OCI-LY7 (cell line): ENCODE results near the gene GNB2. TPM values are rescaled to one million over a fixed set of nuclear protein-coding genes. Genes with fewer than 3 reads are reported as not detected.

Experiments
- BruUV-seq: library from RNA; stranded (reverse); fragments of 400-500 nt; replicated peaks from 2 replicates; lab custom pipeline; 2021; lab: Mats Ljungman, UMichigan
- CTCF ChIA-PET: fragments of 300-600 bp; sonication (Branson Sonifier 250); formaldehyde crosslinking; loops from one replicate; lab custom pipeline; 2022; ENCODE audit warnings: antibody characterized with exemption; ENCODE audit not compliant: unreplicated experiment; lab: Charles Lee
- POLR2A ChIA-PET: fragments of 300-600 bp; sonication (Branson Sonifier 250); formaldehyde crosslinking; loops from one replicate; lab custom pipeline; 2022; ENCODE audit warnings: antibody characterized with exemption; lab: Charles Lee
- DNase-seq: peaks from one replicate; pipeline ENCODE4 v3.0.0-alpha.2; 2015; ENCODE audit warnings: low spot score
- H2AFZ ChIP-seq: fragments of 200-600 bp; sonication (generic), shearing (Covaris generic); 2 replicates; pipeline ENCODE4 v1.6.1; 2014; ENCODE audit warnings: mild to moderate bottlenecking, antibody characterized with exemption, low read length, moderate library complexity
- H3K27ac ChIP-seq: fragments of 200-600 bp; sonication (generic); 2 replicates; pipeline ENCODE4 v1.5.1; 2014; ENCODE audit warnings: mixed run types, low read depth, mild to moderate bottlenecking, moderate library complexity, low read length, inconsistent platforms; ENCODE audit not compliant: poor library complexity, severe bottlenecking
- H3K36me3 ChIP-seq: fragments of 200-600 bp; sonication (generic); 2 replicates; pipeline ENCODE4 v1.6.1; 2014; ENCODE audit warnings: mild to moderate bottlenecking, antibody characterized with exemption, low read length, moderate library complexity, mixed read lengths; ENCODE audit not compliant: insufficient read depth
- H3K4me1 ChIP-seq: fragments of 200-600 bp; sonication (generic); 2 replicates; pipeline ENCODE4 v1.5.1; 2014; ENCODE audit warnings: mild to moderate bottlenecking, low read length; ENCODE audit not compliant: insufficient read depth, poor library complexity, severe bottlenecking
- H3K4me2 ChIP-seq: fragments of 200-600 bp; sonication (generic); 2 replicates; pipeline ENCODE4 v1.6.1; 2014; ENCODE audit warnings: mild to moderate bottlenecking, low read length
- H3K4me3 ChIP-seq: fragments of 200-600 bp; sonication (generic); 2 replicates; pipeline ENCODE4 v1.5.1; 2014; ENCODE audit warnings: mild to moderate bottlenecking, low read depth, low read length; ENCODE audit not compliant: poor library complexity, severe bottlenecking
- H3K79me2 ChIP-seq: fragments of 200-600 bp; sonication (generic); 2 replicates; pipeline ENCODE4 v1.6.1; 2016; ENCODE audit warnings: low read depth, mild to moderate bottlenecking, low read length, moderate library complexity, mixed read lengths; ENCODE audit not compliant: insufficient read depth
- H3K9me2 ChIP-seq: fragments of 200-600 bp; sonication (generic); 2 replicates; pipeline ENCODE4 v1.6.1; 2016; ENCODE audit warnings: mild to moderate bottlenecking, low read length, mixed read lengths; ENCODE audit not compliant: insufficient read depth
- H3K9me3 ChIP-seq: fragments of 200-600 bp; sonication (generic); 2 replicates; pipeline ENCODE4 v1.6.1; 2014; ENCODE audit warnings: mild to moderate bottlenecking, mixed run types, low read length, mixed read lengths
- H4K20me1 ChIP-seq: fragments of 200-600 bp; sonication (generic); 2 replicates; pipeline ENCODE4 v1.6.1; 2014; ENCODE audit warnings: mild to moderate bottlenecking, antibody characterized with exemption, low read length, moderate library complexity, mixed read lengths; ENCODE audit not compliant: insufficient read depth
- CTCF ChIP-seq: fragments of 200-600 bp; sonication (generic); conservative IDR thresholded peaks from 2 replicates; pipeline ENCODE4 v1.5.1; 2014; ENCODE audit warnings: mild to moderate bottlenecking, antibody characterized with exemption, low read length, moderate library complexity, mixed read lengths
- EZH2phosphoT487 ChIP-seq: fragments of 200-600 bp; sonication (generic); IDR thresholded peaks from 2 replicates; pipeline ENCODE4 v1.6.1; 2018; ENCODE audit warnings: low read depth, borderline replicate concordance, mild to moderate bottlenecking, mixed run types, antibody characterized with exemption, low read length, moderate library complexity, mixed read lengths
- intact Hi-C: fragments of 100-400 bp; cut with micrococcal nuclease; formaldehyde crosslinking; loops from one replicate; pipeline ENCODE4 v1.10.0; 2022; ENCODE audit not compliant: unreplicated experiment
- total RNA-seq, 2 experiments: library from RNA; depleted of rRNA in 1 of 2; stranded (reverse); fragments of >200 nt in 1 of 2; shearing (Covaris generic) in 1 of 2; gene quantifications; 2 replicates each; pipeline ENCODE4 v1.2.3, GENCODE V29; 2014 to 2022

The GNB2 gene
- total RNA-seq, 2 experiments from 2014 or later = 80.4 to 174 TPM

GRCh38 chr7:100720671-100721504 lies 47.3 kb downstream of the GNB2 start:
- H3K9me3 ChIP-seq = no peaks in the 10 kb centered on the region
- H3K4me2 ChIP-seq = no peak overlapping the region
- H4K20me1 ChIP-seq = no peaks in the 10 kb centered on the region
- ChIA-PET POLR2A (interaction anchor here (0.7 kb wide), 1 partner anchor 94 kb away, joined by 4 read pairs; no protein-coding TSS in a partner anchor), CTCF (no interaction called here)
- DNase-seq = no peak
- no peaks in the 10 kb centered on the region for H3K4me1 ChIP-seq
- no TSS peak for BruUV-seq
- no peak overlapping the region for H3K4me3 ChIP-seq
- H3K36me3 ChIP-seq = no peaks in the 10 kb centered on the region
- TF ChIP-seq CTCF (no peak), EZH2phosphoT487 (no peak)
- no peaks in the 10 kb centered on the region for H3K79me2 ChIP-seq
- no peak overlapping the region for H2AFZ ChIP-seq
- no peak overlapping the region for H3K27ac ChIP-seq
- intact Hi-C loops = loop anchor here (5.0 kb wide), 1 partner anchor 131 kb away; the partner anchor contains the start of gene SLC12A9
- H3K9me2 ChIP-seq = no peaks in the 10 kb centered on the region

GRCh38 chr7:100721505-100721812 lies 47.9 kb downstream of the GNB2 start:
- POLR2A ChIA-PET = interaction anchor here (0.7 kb wide), 1 partner anchor 95 kb away, joined by 4 read pairs; no protein-coding TSS in a partner anchor
- no peak overlapping the region for H3K27ac ChIP-seq
- no peak overlapping the region for H2AFZ ChIP-seq
- no peak for DNase-seq
- no peak overlapping the region for H3K4me2 ChIP-seq
- intact Hi-C loops = loop anchor here (5.0 kb wide), 1 partner anchor 131 kb away; the partner anchor contains the start of gene SLC12A9
- CTCF ChIA-PET = no interaction called here
- no peaks in the 10 kb centered on the region for H3K4me1 ChIP-seq
- TF ChIP-seq CTCF (no peak), EZH2phosphoT487 (no peak)
- H3K36me3 ChIP-seq = no peaks in the 10 kb centered on the region
- H3K79me2 ChIP-seq = no peaks in the 10 kb centered on the region
- H3K9me2 ChIP-seq = no peaks in the 10 kb centered on the region
- BruUV-seq = no TSS peak
- H4K20me1 ChIP-seq = no peaks in the 10 kb centered on the region
- no peaks in the 10 kb centered on the region for H3K9me3 ChIP-seq
- no peak overlapping the region for H3K4me3 ChIP-seq
